Stomach (tissue), 9 donors: ENCODE data around the gene JMJD1C. TPM values are rescaled to one million over a fixed set of nuclear protein-coding genes. Genes with fewer than 3 reads are reported as not detected.
A peak's percentile ranks its signal among the peaks of the same experiment; 100 is the strongest.

Experiments used
- DNase-seq, 2 donors: peaks; one replicate each; pipeline versions ENCODE4 v3.0.0 to v3.0.0-alpha.2; 2013 to 2019
- H3K27ac ChIP-seq, 5 donors: fragments of 200-600 bp in 4 of 5; sonication (generic) in 4 of 5; one replicate each; pipeline ENCODE4 v1.5.1; 2013 to 2019; ENCODE audit warnings: mild to moderate bottlenecking in 1 of 5, moderate library complexity in 1 of 5
- H3K27me3 ChIP-seq, 3 donors: fragments of 200-600 bp; sonication (generic); one replicate each; pipeline ENCODE4 v1.5.1; 2017 to 2019; ENCODE audit warnings: mixed run types in 1 of 3
- H3K36me3 ChIP-seq, 4 donors: fragments of 200-600 bp; sonication (generic); 1 replicate in 3 of 4; 2 replicates in 1 of 4; pipeline ENCODE4 v1.5.1; 2016 to 2019
- H3K4me1 ChIP-seq, 4 donors: fragments of 200-600 bp; sonication (generic); one replicate each; pipeline ENCODE4 v1.5.1; 2016 to 2019
- H3K4me3 ChIP-seq, 4 donors: fragments of 200-600 bp; sonication (generic) in 3 of 4; one replicate each; pipeline ENCODE4 v1.5.1; 2016 to 2019; ENCODE audit warnings: mild to moderate bottlenecking in 1 of 4
- H3K9me3 ChIP-seq, 4 donors: fragments of 200-600 bp; sonication (generic); one replicate each; pipeline ENCODE4 v1.5.1; 2016 to 2019
- CTCF ChIP-seq, 7 experiments: fragments of 450-650 bp in 4 of 7; fragments of 200-600 bp in 3 of 7; sonication (generic) in 3 of 7; IDR thresholded peaks; one replicate each; pipeline ENCODE4 v1.5.1; 2016 to 2019; ENCODE audit warnings: antibody characterized with exemption in 7 of 7, control low read depth in 2 of 7, mild to moderate bottlenecking in 1 of 7
- EP300 ChIP-seq: sonication (generic); formaldehyde crosslinking; IDR thresholded peaks from one replicate; pipeline ENCODE4 v1.6.1; 2017; ENCODE audit warnings: antibody characterized with exemption
- POLR2A ChIP-seq, 4 donors: fragments of 450-650 bp; IDR thresholded peaks; one replicate each; pipeline ENCODE4 v1.6.1; 2016; ENCODE audit warnings: antibody characterized with exemption in 4 of 4, control low read depth in 2 of 4, mild to moderate bottlenecking in 1 of 4, moderate library complexity in 1 of 4
- POLR2AphosphoS5 ChIP-seq, 3 donors: sonication (generic); formaldehyde crosslinking; IDR thresholded peaks; one replicate each; pipeline ENCODE4 v1.6.1; 2016; ENCODE audit warnings: antibody characterized with exemption in 3 of 3
- WGBS, 5 donors: extraction: QIAGEN DNeasy Blood & Tissue Kit in 3 of 5; methylation state at CpG; one replicate each; pipeline versions ENCODE4 v1.1.5 to v1.1.7; 2013 to 2018; 5-methylcytosine and 5-hydroxymethylcytosine counted together
- intact Hi-C: fragments of 100-400 bp; cut with DNase I; formaldehyde crosslinking; loops from one replicate; pipeline ENCODE4 v1.15.1; 2023; ENCODE audit warnings: low total_unique reads
- polyA plus RNA-seq, 3 donors: library from polyadenylated mRNA; stranded (reverse); fragments of 200-250 nt; gene quantifications; one replicate each; pipeline ENCODE4 v1.2.3, GENCODE V29; 2013
- total RNA-seq, 5 donors: library from RNA; depleted of rRNA; stranded (reverse); fragments of >200 nt; gene quantifications; one replicate each; pipeline versions ENCODE4 v1.1.0 to v1.2.3, GENCODE V29; 2014 to 2016
- donor health status: healthy with polysubstance abuse.
- donor health status: Bipolar disorder and iron deficiency.
- donor health status: healthy.

The JMJD1C gene
- total and polyA plus RNA-seq, 8 donors, result 13.6 to 235 (median 33.5) TPM

DNA sequence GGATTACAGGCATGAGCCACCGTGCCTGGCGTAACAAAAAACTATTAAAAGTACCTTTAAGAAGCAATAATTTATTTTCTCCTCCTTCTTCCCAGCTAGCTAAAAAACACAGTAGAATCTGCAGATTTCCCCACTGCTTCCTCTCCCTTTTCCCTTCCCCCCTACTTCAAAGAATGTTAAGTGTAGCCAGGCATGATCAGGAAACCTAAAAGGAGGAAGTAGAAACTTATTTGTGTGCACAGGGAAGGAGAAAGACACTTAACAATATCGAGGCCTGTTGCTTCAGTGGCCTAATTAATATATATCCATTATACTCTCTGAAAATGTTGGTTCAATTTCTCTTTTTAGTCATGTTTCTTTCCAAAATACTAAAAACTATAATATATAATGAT is 204.9 kb downstream of the JMJD1C start:
- DNase-seq, result no peak
- Histone ChIP-seq H3K4me1 (peaks cover 60 to 95% (median 76%) of the 10 kb centered on the region in 4 donors), H3K36me3 (peaks cover 0 to 9% (median 2%) of the 10 kb centered on the region in 4 donors), H3K4me3 (peak overlapping the region in 1 of 4 donors; percentile 1), H3K9me3 (no peaks in the 10 kb centered on the region), H3K27ac (peak overlapping the region; percentile 30 to 74 (median 64)), H3K27me3 (no peaks in the 10 kb centered on the region)
- TF ChIP-seq POLR2AphosphoS5 (IDR thresholded peaks at IDR 0.05) (no peak), EP300 (no peak), CTCF (IDR thresholded peaks at IDR 0.05) (no peak), POLR2A (IDR thresholded peaks at IDR 0.05) (no peak)
- 58 to 75% (median 73%) methylated on average over 3 of the region's 3 CpGs for WGBS, 5 donors
- intact Hi-C loops, result no loop called here

GRCh38 chr10:63260103-63260859 is 205.5 kb downstream of the JMJD1C start:
- DNase-seq, result no peak
- TF ChIP-seq POLR2AphosphoS5 (IDR thresholded peaks at IDR 0.05), result no peak
- TF ChIP-seq POLR2A (IDR thresholded peaks at IDR 0.05), result no peak
- TF ChIP-seq EP300, result no peak
- TF ChIP-seq CTCF (IDR thresholded peaks at IDR 0.05), result no peak
- Histone ChIP-seq H3K4me3 (no peak overlapping the region), H3K36me3 (peaks cover 0 to 9% (median 2%) of the 10 kb centered on the region in 4 donors), H3K9me3 (no peaks in the 10 kb centered on the region), H3K27ac (peak overlapping the region in 4 of 5 donors; percentile 45 to 74 (median 66)), H3K4me1 (peaks cover 61 to 98% (median 76%) of the 10 kb centered on the region in 4 donors), H3K27me3 (no peaks in the 10 kb centered on the region)
- WGBS, 5 donors, result 86 to 93% (median 89%) methylated on average over 17 of the region's 17 CpGs
- intact Hi-C loops, result no loop called here

DNA sequence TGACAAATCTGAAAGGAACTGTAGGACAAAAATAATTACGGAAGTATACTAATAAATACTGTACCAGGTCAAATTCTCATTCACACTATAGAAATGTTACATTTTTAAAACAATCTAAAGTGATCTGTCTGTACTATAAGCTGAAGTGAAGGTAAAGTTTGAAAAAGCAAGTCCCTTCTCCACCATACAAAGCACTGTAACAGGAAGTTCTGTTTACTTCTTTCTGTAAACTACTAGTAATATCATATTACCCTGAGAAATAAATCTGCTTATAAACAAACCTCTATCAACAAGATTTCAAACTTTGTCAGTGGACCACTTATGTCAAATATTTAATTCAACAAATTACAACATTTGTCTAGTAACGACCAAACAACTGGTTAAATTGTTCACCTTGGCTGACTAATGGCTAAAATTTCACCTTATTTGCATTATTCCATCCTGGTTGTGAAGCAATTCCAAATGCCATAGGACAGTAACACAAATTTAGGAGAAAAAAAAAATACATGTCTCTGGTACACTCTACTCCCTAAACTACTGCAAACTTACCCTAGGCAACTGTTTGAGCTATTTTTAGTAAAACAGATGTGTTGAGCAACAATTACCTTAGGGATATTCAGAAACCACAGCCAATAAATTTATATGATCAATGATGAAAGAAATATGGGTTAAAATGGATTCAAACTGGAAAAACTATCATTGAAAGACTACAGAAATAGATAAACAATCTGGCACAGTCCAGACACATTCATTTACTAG is 206.7 kb downstream of the JMJD1C start:
- intact Hi-C loops, result no loop called here
- no peak for TF ChIP-seq POLR2AphosphoS5 (IDR thresholded peaks at IDR 0.05)
- no peak for TF ChIP-seq CTCF (IDR thresholded peaks at IDR 0.05)
- no peak for TF ChIP-seq POLR2A (IDR thresholded peaks at IDR 0.05)
- TF ChIP-seq EP300, result no peak
- peaks cover 0 to 9% (median 2%) of the 10 kb centered on the region in 4 donors for H3K36me3 ChIP-seq
- DNase-seq, result no peak
- peaks cover 52 to 99% (median 72%) of the 10 kb centered on the region in 4 donors for H3K4me1 ChIP-seq
- 67 to 75% (median 69%) methylated on average over 2 of the region's 2 CpGs for WGBS, 5 donors
- H3K27me3 ChIP-seq, result no peaks in the 10 kb centered on the region
- H3K9me3 ChIP-seq, result no peaks in the 10 kb centered on the region
- peak overlapping the region in 3 of 5 donors; percentile 33 to 74 (median 35) for H3K27ac ChIP-seq
- no peak overlapping the region for H3K4me3 ChIP-seq

DNA sequence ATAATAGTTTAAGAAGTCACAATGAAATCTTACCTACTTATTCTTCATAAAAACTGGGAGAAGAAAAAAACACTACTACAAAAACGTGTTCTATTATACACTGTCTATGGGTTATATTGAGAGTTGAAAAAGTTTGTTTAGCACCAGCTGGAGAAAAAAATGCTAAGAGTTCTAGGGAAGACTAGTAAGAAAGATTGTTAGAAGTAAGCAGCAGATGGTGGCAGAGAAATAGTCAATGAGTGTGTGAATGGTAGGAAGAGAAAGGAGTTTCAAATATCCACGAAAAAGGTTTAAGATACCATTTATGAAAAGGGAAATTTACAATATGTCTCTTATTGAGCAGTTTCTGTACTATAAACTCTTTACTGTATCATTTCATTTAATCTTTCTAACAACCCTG is 208.0 kb downstream of the JMJD1C start:
- 54 to 65% (median 58%) methylated on average over 2 of the region's 2 CpGs for WGBS, 5 donors
- no peak overlapping the region for H3K4me3 ChIP-seq
- intact Hi-C loops, result no loop called here

More for the DNA sequence above, 208.0 kb downstream of the JMJD1C start:
- no peak for TF ChIP-seq POLR2AphosphoS5 (IDR thresholded peaks at IDR 0.05)
- no peak for TF ChIP-seq EP300
- TF ChIP-seq POLR2A (IDR thresholded peaks at IDR 0.05), result no peak
- TF ChIP-seq CTCF (IDR thresholded peaks at IDR 0.05), result no peak
- DNase-seq, result no peak
- peak overlapping the region in 2 of 5 donors; percentile 35 to 74 for H3K27ac ChIP-seq
- H3K4me1 ChIP-seq, result peaks cover 50 to 97% (median 67%) of the 10 kb centered on the region in 4 donors
- H3K27me3 ChIP-seq, result no peaks in the 10 kb centered on the region
- H3K9me3 ChIP-seq, result no peaks in the 10 kb centered on the region
- H3K36me3 ChIP-seq, result peaks cover 0 to 9% (median 2%) of the 10 kb centered on the region in 4 donors
